ENCODE data around the gene SPRED3. TPM values are rescaled to one million over a fixed set of nuclear protein-coding genes. Genes with fewer than 3 reads are reported as not detected.

The SPRED3 gene, protein sequence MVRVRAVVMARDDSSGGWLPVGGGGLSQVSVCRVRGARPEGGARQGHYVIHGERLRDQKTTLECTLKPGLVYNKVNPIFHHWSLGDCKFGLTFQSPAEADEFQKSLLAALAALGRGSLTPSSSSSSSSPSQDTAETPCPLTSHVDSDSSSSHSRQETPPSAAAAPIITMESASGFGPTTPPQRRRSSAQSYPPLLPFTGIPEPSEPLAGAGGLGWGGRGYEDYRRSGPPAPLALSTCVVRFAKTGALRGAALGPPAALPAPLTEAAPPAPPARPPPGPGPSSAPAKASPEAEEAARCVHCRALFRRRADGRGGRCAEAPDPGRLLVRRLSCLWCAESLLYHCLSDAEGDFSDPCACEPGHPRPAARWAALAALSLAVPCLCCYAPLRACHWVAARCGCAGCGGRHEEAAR
- 4.3 and 5.3 TPM in 2 replicates for total RNA-seq

GRCh38 chr19:38388349-38389100, at the start of gene SPRED3:
SPRED3 (plus strand) TSS chr19:38388697; CDS start chr19:38390303, 1,606 bp downstream.

GRCh38 chr19:38374332-38375097, 14.0 kb upstream of the SPRED3 start, which contains the start of gene PSMD8:
PSMD8 (plus strand) TSS chr19:38374571; CDS start chr19:38374602, 31 bp downstream.

DNA sequence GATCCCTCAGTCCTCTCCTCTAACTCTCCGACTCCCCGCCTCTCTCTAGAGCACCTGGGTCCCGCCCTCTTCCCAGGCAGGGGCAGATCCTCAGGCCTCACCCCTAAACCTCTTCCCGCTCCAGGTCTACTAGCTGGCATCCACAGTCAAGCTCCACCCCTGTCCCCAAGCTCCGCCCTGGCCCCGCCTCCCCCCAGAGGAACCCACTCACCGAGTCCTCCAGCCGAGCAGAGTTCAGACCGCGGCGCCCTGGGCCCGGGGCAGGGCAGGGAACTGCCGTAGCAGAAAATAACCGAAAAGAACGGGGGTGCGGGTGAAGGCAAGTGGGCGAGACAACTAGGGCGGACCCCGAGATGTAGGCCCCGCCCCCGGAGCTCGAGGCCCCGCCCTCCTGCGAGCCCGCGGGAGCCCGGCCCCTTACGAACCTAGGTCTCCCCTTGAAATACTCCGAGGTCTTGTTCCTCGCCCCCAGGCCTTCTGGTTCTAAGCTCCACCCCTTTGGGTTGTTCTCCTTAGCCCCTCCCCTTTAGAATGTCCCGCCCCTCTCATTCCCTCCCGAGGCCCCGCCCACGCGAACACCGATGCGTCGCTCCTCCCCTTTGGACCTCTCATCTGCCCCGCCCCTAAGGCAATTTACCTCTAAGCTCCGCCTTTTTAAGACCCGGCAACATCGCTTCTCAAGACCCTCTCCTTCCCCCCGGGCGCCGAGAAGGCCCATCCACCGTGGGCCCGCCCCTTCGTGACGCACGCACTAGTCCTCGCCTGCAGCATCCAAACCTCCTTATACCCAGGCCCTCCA, 748 bp upstream of the SPRED3 start, which contains the start of gene GGN:
Gene GGN, minus strand, starts transcription at position 485 of the 799 bp plus-strand sequence. CDS start 773 bp downstream, outside the sequence.

GRCh38 chr19:38402967-38403674, 14.6 kb downstream of the SPRED3 start, which contains the start of gene FAM98C:
FAM98C (plus strand) TSS chr19:38403093; CDS start chr19:38403154, 61 bp downstream.

DNA sequence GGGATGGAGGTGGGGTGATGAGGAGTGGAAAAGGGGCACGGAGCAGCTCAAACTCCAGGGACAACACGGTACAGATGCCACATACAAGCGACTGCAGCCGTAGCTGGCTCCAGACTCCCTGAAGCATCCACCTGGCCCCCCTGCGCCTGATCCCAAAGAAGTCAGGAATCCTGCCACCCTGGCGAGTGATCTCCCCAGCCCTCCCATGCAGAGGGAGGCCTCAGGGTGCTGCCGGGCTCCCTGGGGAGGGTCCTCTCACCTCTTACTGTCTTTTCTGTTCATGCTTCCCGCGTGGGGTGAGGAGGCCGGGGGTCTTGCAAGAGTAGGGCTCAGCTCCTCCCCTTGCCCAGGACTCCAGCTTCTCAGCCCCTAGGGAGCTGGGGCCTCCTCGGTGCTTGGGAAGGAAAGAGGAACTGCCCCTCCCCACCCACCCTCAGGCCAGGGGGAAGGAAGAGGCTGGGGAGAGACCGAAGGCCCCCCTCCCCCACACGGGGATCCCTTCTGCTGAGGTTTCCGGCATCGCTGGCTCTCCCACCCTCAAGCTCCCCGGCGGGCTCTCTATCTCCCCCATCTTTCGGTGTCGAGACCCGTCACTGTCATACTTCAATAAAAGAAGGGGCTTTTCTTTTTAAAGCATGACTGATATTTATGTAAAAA, 37.4 kb downstream of the SPRED3 start, which contains the start of gene RASGRP4:
Gene RASGRP4, minus strand, starts transcription at position 410 of the 657 bp plus-strand sequence. Its CDS starts 128 bp downstream, at position 282.

DNA sequence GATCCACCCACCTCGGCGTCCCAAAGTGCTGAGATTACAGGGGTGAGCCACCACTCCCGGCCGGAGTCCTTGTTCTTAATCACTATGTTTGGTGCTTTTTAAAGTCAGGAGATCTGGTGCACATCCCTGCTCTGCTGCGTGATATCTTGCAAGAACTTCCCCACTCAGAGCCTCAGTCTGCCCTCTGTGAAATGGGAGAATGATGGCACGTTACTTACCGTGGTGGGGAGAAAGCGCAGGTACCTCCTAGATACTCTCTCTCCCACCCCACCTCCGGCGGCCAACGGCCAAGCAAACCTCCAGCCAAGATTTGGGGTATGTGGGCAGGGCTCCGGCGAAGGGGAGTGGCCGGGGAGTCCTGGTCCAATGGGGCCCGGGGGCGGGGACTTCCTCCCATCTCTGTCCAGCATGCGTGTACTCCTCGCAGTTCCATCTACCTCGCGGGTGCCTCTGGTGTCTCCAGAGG, 44.8 kb downstream of the SPRED3 start, which contains the start of gene RYR1:
Gene RYR1, plus strand, starts transcription at position 424 of the 466 bp plus-strand sequence. CDS start 139 bp downstream, outside the sequence.

Other genes starting within 250 kb of the SPRED3 start
- 0.28 and 1.3 TPM in 2 replicates for gene DPF1, start 164.5 kb upstream of the SPRED3 start, total RNA-seq
- gene PPP1R14A, start 132.3 kb upstream of the SPRED3 start, total RNA-seq, result 0.27 and 8.6 TPM in 2 replicates
- gene SPINT2, start 124.1 kb upstream of the SPRED3 start, total RNA-seq, result 1.5 and 2.0 TPM in 2 replicates
- 19.2 and 22.1 TPM in 2 replicates for gene C19orf33, start 84.4 kb upstream of the SPRED3 start, total RNA-seq
- 65.8 and 68.7 TPM in 2 replicates for gene YIF1B, start 72.8 kb upstream of the SPRED3 start, total RNA-seq
- gene KCNK6, start 68.9 kb upstream of the SPRED3 start, total RNA-seq, result 4.0 and 7.2 TPM in 2 replicates
- gene CATSPERG, start 52.9 kb upstream of the SPRED3 start, total RNA-seq, result 0.54 and 2.0 TPM in 2 replicates
- 226 and 259 TPM in 2 replicates for gene PSMD8, start 14.1 kb upstream of the SPRED3 start, total RNA-seq
- gene GGN, start 663 bp upstream of the SPRED3 start, total RNA-seq, result under 0.01 and 0.18 TPM in 2 replicates
- gene FAM98C, start 14.4 kb downstream of the SPRED3 start, total RNA-seq, result 6.0 and 6.1 TPM in 2 replicates
- gene RASGRP4, start 37.5 kb downstream of the SPRED3 start, total RNA-seq, result not detected in 2 replicates
- gene RYR1, start 45.0 kb downstream of the SPRED3 start, total RNA-seq, result under 0.01 and 0.18 TPM in 2 replicates
- gene MAP4K1, start 229.3 kb downstream of the SPRED3 start, total RNA-seq, result 0.09 TPM in 1 of 2 replicates, not detected in the other
- 321 and 419 TPM in 2 replicates for gene EIF3K, start 230.5 kb downstream of the SPRED3 start, total RNA-seq

Measured in endothelial cell of coronary artery (primary cell).